Transverse colon (tissue), 4 donors: Measurements from ENCODE around the gene FOXO1.

Experiments used
- CTCF ChIP-seq, 5 experiments: fragments of 200-600 bp in 3 of 5; fragments of 450-650 bp in 2 of 5; sonication (generic) in 3 of 5; IDR thresholded peaks; 1 replicate in 2 of 5; 2 replicates in 3 of 5; pipeline ENCODE4 v1.5.1; 2016 to 2017; ENCODE audit warnings: antibody characterized with exemption in 5 of 5, inconsistent platforms in 3 of 5, mild to moderate bottlenecking in 2 of 5, moderate library complexity in 1 of 5
- POLR2A ChIP-seq: fragments of 450-650 bp; IDR thresholded peaks from one replicate; pipeline ENCODE4 v1.6.1; 2016; ENCODE audit warnings: antibody characterized with exemption, mild to moderate bottlenecking, moderate library complexity
- POLR2AphosphoS5 ChIP-seq, 3 donors: sonication (generic); formaldehyde crosslinking; IDR thresholded peaks; one replicate each; pipeline ENCODE4 v1.6.1; 2016; ENCODE audit warnings: antibody characterized with exemption in 3 of 3

- TF ChIP-seq CTCF (IDR thresholded peaks at IDR 0.05) (no peak), POLR2AphosphoS5 (IDR thresholded peaks at IDR 0.05) (no peak), POLR2A (no peak)
Observed at GRCh38 chr13:40672765-40673397, 6.4 kb upstream of the FOXO1 start.
